UCSD-AML1 (cell line): Measurements from ENCODE around the gene SLC51B.
A peak's percentile ranks its signal among the peaks of the same experiment; 100 is the strongest.
"Not testable (repeated sequence)": the region's sequence is repeated elsewhere in the genome, so short reads cannot be mapped to it uniquely, and the experiment has no call there.

ENCODE experiments used
- DNase-seq: peaks from one replicate; lab custom pipeline; 2025; ENCODE audit not compliant: unreplicated experiment; lab: John Stamatoyannopoulos, UW

SLC51B gene

DNA sequence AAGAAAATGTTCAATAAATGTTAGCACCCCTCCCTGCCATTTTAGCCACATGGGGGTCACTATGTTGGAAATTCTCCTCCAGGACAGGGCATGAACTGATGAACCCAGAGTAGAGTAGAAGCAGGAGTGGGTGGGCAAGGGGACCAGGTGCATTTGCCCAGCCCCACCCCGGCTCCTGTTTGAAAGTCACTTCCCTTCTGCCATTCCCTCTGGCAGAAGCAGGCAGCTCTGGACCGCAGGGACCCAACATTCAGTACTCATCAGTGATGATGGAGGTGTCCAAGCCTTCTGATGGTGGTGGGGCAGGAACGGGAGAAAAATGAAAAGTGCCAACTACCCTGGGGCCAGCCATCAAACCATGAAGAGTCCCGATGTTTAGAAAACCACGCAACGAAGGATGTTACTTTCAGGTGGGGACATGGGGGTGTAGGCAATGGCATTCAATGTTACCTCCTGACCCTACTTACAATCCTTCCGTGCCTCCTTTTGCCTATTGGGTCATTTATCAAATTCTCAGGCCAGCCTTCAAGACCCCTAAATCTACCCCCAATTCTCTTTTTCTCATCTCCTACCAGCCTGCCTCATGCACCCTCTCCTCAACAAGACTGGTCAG is 52.6 kb downstream of the SLC51B start:
- DNase-seq: no peak

DNA sequence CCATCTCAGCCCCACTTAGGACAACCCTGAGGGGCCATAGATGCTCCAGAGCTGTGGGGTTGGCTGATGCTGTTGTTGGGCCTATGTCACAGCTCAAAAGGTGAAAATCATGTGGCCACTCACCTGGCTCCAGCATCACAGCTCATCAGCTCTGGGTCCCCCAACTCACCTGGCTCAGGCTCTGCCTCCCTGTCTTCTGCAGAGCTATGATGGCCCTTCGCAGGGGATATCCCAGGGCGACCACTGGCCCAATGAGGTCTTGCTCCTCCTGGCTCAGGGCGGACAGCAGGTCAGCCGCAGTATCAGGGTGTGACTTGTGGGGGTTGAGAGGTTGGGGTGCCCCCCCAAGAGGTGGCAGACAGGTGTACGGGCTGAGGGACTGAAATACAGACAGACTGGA is 54.1 kb downstream of the SLC51B start:
- no peak for DNase-seq

DNA sequence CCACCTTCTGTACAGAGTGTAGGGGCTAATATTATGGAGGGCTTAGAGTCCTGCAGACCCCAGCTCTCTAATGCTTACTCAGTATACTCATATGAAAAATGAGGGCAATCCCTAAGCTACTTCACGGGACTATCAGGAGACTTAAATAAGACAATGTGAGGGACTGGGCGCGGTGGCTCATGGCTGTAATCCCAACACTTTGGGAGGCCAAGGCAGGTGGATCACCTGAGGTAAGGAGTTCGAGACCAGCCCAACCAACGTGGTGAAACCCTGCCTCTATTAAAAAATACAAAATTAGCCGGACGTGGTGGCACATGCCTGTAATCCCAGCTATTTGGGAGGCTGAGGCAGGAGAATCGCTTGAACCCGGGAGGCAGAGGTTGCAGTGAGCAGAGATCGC is 54.6 kb downstream of the SLC51B start:
- DNase-seq: not testable (repeated sequence)

DNA sequence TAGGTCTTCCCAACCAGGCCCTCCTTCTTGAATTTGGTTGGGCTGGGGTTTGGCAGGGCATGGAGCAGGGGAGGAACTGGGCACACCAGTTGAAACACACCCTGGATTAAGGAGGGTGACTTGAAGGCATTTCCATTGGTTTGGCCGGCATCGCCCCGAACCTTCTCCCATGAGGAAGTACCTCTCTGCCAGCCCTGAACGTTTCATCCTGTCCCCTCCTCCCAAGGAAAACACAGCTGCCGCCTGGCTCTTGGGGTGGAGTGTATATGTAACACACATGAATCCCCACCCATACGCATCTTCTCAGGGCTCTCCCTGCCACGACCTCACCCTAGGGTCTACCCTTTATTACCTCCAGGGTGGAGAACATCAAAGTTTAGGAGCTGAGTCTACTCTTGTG is 55.3 kb downstream of the SLC51B start:
- DNase-seq: no peak

DNA sequence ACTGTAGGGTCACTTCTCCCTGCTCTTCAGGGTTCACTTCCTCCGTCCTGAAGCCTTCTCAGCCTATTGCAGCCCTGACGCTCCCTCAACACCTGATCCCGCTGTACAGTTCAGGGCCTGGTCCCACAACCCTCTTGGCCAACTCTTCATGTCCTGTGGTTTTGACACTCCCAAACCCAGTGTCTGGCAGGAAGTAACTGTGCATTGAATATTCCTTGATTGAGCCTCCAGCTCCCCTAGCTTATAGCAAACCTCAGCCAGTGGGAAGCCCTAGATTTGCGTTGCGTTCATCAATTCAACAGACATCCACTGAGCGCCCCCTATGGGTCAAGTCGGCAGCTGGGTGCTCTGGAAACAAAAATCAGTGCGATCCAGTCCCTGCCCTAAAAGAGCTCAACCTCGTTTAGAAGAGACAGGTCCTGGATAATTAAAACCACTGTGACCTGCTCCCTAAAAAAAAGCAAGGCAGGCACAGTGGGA is 56.3 kb downstream of the SLC51B start:
- peak; percentile 60 for DNase-seq

DNA sequence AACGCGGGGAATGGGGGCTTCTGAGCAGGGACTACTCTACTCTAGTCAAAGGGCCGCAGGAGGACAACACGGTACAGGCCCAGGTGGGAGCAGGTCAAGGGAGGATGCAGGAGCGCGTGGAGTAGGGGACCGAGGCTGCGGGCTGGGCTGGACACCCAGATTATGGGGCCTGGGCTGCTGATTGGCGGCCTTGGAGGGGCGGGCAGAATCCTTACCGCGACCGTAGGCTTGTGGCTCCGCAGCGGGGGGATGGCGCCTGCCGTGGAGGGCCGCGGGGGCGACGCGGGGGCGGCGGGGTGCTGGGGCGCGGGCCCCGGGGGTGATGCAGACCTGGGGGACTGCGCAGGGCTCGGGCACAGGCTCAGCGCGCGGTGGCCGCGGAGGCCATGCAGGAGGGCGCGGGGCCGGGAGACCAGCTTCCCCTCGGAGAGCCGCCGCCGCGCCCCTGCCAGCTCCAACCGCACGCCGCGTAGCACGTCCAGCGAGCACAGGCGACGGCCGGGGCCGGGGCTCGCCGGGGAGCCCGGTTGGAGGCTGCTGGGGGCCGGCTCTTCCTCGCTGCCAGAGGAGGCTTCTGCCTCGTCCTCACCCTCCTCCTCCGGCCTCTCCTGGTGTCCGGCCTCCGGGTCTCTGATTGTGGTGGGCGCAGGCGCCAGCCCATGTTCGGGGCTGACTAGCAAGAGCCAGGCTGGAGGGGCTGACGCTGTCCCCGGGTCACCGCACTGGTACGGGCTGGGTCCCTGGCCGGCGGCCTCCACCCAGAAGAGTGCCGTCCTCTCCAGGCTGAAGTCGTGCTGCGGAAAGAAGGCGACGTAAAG is 56.9 kb downstream of the SLC51B start:
- no peak for DNase-seq

DNA sequence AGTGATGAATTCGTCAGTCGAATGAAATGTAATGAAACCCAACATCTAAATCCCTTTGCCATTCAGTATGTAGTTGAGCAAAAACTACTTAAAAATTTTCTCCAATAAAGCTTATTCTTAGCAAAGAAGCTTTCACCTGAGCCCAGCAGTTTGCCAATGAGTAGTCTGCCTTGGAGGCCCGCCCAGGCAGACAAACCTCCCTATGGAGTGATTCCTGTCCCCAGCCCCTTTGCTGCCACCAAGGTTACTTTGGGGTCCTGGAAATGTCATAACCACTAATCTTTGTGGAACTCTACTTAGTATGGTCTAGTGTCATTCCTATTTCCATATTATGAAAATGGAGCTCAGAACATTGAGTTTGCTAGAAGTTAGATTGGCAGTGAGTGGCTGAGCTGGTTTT is 57.7 kb downstream of the SLC51B start:
- DNase-seq: no peak
